H1 (cell line): ENCODE data around the gene ZBTB7B. TPM values are rescaled to one million over a fixed set of nuclear protein-coding genes. Genes with fewer than 3 reads are reported as not detected.

Experiments used
- CTCF ChIA-PET: fragments of 300-600 bp; sonication (Branson Sonifier 250); formaldehyde crosslinking; loops from one replicate; lab custom pipeline; 2021; ENCODE audit not compliant: partially characterized antibody; lab: Charles Lee
- POLR2A ChIA-PET: fragments of 300-600 bp; sonication (Branson Sonifier 250); formaldehyde crosslinking; loops from one replicate; lab custom pipeline; 2021; ENCODE audit warnings: inconsistent platforms; ENCODE audit not compliant: partially characterized antibody; lab: Charles Lee
- DNase-seq, 2 experiments: peaks; one replicate each; pipeline versions ENCODE4 v3.0.0 to v3.0.0-alpha.2; 2010 to 2022; ENCODE audit warnings: low spot score in 2 of 2, low read depth in 1 of 2, mixed read lengths in 1 of 2
- FAIRE-seq: peaks from 2 replicates; lab custom pipeline; 2011; peaks lifted over from hg19 to GRCh38; lab: Jason Lieb, UNC
- H2AFZ ChIP-seq: 2 replicates; pipeline ENCODE4 v1.8.1; 2012; ENCODE audit warnings: low read length, inconsistent platforms
- H2AK5ac ChIP-seq: 2 replicates; pipeline ENCODE4 v1.6.1; 2013; ENCODE audit warnings: low read depth, low read length
- H2BK120ac ChIP-seq: replicated peaks from 2 replicates; pipeline ENCODE3; 2013; ENCODE audit warnings: low read depth, low read length, inconsistent platforms
- H2BK12ac ChIP-seq: 2 replicates; pipeline ENCODE4 v1.6.1; 2013; ENCODE audit warnings: low read depth, low read length
- H2BK15ac ChIP-seq: 2 replicates; pipeline ENCODE4 v1.6.1; 2013; ENCODE audit warnings: low read length
- H2BK20ac ChIP-seq: 2 replicates; pipeline ENCODE4 v1.6.1; 2013; ENCODE audit warnings: low read length
- H2BK5ac ChIP-seq: 2 replicates; pipeline ENCODE4 v1.6.1; 2013; ENCODE audit warnings: low read depth, low read length
- H3K14ac ChIP-seq: 2 replicates; pipeline ENCODE4 v1.6.1; 2013; ENCODE audit warnings: inconsistent platforms; ENCODE audit not compliant: insufficient read length
- H3K18ac ChIP-seq: 2 replicates; pipeline ENCODE4 v1.6.1; 2013; ENCODE audit warnings: low read length; ENCODE audit errors: extremely low read depth
- H3K23ac ChIP-seq: 2 replicates; pipeline ENCODE4 v1.6.1; 2013; ENCODE audit warnings: inconsistent platforms; ENCODE audit not compliant: insufficient read length
- H3K23me2 ChIP-seq: 2 replicates; pipeline ENCODE4 v1.6.1; 2013; ENCODE audit warnings: low read depth, low read length
- H3K27ac ChIP-seq: 2 replicates; pipeline ENCODE4 v1.6.1; 2011; ENCODE audit warnings: low read depth, low read length, inconsistent platforms
- H3K27me3 ChIP-seq, 4 experiments: replicated peaks in 1 of 4; 1 replicate in 1 of 4; 2 replicates in 3 of 4; pipeline versions ENCODE4 v1.6.1 to v1.8.1; 2011 to 2013; ENCODE audit warnings: low read length in 3 of 4, mild to moderate bottlenecking in 3 of 4, inconsistent platforms in 2 of 4, mixed read lengths in 2 of 4, moderate library complexity in 1 of 4; ENCODE audit not compliant: control insufficient read depth in 3 of 4, insufficient read depth in 3 of 4; ENCODE audit errors: extremely low read depth in 1 of 4
- H3K36me3 ChIP-seq, 4 experiments: 2 replicates each; pipeline versions ENCODE4 v1.6.1 to v1.8.1; 2011 to 2013; ENCODE audit warnings: mild to moderate bottlenecking in 4 of 4, low read length in 3 of 4, moderate library complexity in 2 of 4, control low read depth in 1 of 4, inconsistent platforms in 1 of 4; ENCODE audit not compliant: insufficient read depth in 4 of 4, control insufficient read depth in 2 of 4
- H3K4ac ChIP-seq: replicated peaks from 2 replicates; pipeline ENCODE3; 2013; ENCODE audit warnings: low read length, low read depth, mixed read lengths, inconsistent platforms; ENCODE audit not compliant: insufficient read length
- H3K4me1 ChIP-seq, 4 experiments: replicated peaks in 1 of 4; 1 replicate in 1 of 4; 2 replicates in 3 of 4; pipeline versions ENCODE4 v1.6.1 to v1.8.1; 2011 to 2013; ENCODE audit warnings: low read length in 3 of 4, inconsistent platforms in 2 of 4, mixed read lengths in 1 of 4; ENCODE audit not compliant: insufficient read depth in 4 of 4, control insufficient read depth in 3 of 4
- H3K4me2 ChIP-seq, 2 experiments: 2 replicates each; pipeline versions ENCODE4 v1.6.1 to v1.8.1; 2011 to 2013; ENCODE audit warnings: low read depth in 2 of 2, low read length in 2 of 2, control low read depth in 1 of 2, inconsistent platforms in 1 of 2, mild to moderate bottlenecking in 1 of 2; ENCODE audit not compliant: insufficient read depth in 1 of 2
- H3K4me3 ChIP-seq, 4 experiments: fragments of 200-600, 300-600 bp in 1 of 4; sonication (generic), shearing (Covaris generic), sonication (Bioruptor Twin) in 1 of 4; 2 replicates each; pipeline versions ENCODE4 v1.5.1 to v1.8.1; 2011 to 2016; ENCODE audit warnings: low read length in 4 of 4, low read depth in 3 of 4, control low read depth in 2 of 4, inconsistent platforms in 2 of 4, mild to moderate bottlenecking in 2 of 4, mixed read lengths in 1 of 4, moderate library complexity in 1 of 4; ENCODE audit not compliant: insufficient read depth in 2 of 4; ENCODE audit errors: extremely low read depth in 1 of 4
- H3K56ac ChIP-seq: replicated peaks from 2 replicates; pipeline ENCODE3; 2013; ENCODE audit warnings: low read depth, mild to moderate bottlenecking, mixed read lengths, low read length, inconsistent platforms; ENCODE audit not compliant: insufficient read length
- H3K79me1 ChIP-seq: 2 replicates; pipeline ENCODE4 v1.6.1; 2013; ENCODE audit warnings: low read depth, low read length, control low read depth
- H3K79me2 ChIP-seq, 2 experiments: 2 replicates each; pipeline versions ENCODE4 v1.6.1 to v1.8.1; 2012 to 2013; ENCODE audit warnings: low read length in 2 of 2, mild to moderate bottlenecking in 2 of 2, inconsistent platforms in 1 of 2; ENCODE audit not compliant: insufficient read depth in 2 of 2, control insufficient read depth in 1 of 2
- H3K9ac ChIP-seq, 4 experiments: replicated peaks in 1 of 4; 1 replicate in 1 of 4; 2 replicates in 3 of 4; pipeline versions ENCODE4 v1.6.1 to v1.8.1; 2011 to 2013; ENCODE audit warnings: low read depth in 3 of 4, low read length in 3 of 4, control low read depth in 2 of 4, mild to moderate bottlenecking in 2 of 4, moderate library complexity in 2 of 4, inconsistent platforms in 1 of 4; ENCODE audit errors: extremely low read depth in 1 of 4
- H3K9me3 ChIP-seq, 2 experiments: 2 replicates each; pipeline versions ENCODE4 v1.6.1 to v1.8.1; 2012 to 2013; ENCODE audit warnings: mild to moderate bottlenecking in 2 of 2, moderate library complexity in 2 of 2, control low read depth in 1 of 2, inconsistent platforms in 1 of 2, low read depth in 1 of 2, low read length in 1 of 2, mixed read lengths in 1 of 2; ENCODE audit not compliant: insufficient read depth in 2 of 2
- H4K20me1 ChIP-seq, 2 experiments: replicated peaks in 1 of 2; 2 replicates each; pipeline versions ENCODE3 to v1.8.1; 2011 to 2013; ENCODE audit warnings: inconsistent platforms in 2 of 2, low read length in 2 of 2, mild to moderate bottlenecking in 1 of 2; ENCODE audit not compliant: insufficient read depth in 2 of 2, control insufficient read depth in 1 of 2
- H4K5ac ChIP-seq: 2 replicates; pipeline ENCODE4 v1.6.1; 2013; ENCODE audit warnings: low read length, low read depth, mixed read lengths, inconsistent platforms; ENCODE audit not compliant: insufficient read length
- H4K8ac ChIP-seq: 2 replicates; pipeline ENCODE4 v1.8.0; 2013; ENCODE audit warnings: mild to moderate bottlenecking, moderate library complexity, low read length, inconsistent platforms; ENCODE audit not compliant: insufficient read depth; ENCODE audit errors: extremely low read depth
- H4K91ac ChIP-seq: replicated peaks from 2 replicates; pipeline ENCODE3; 2013; ENCODE audit warnings: low read length, mixed read lengths, inconsistent platforms; ENCODE audit not compliant: insufficient read length
- HDAC2 ChIP-seq, 2 experiments: fragments of 300-600 bp in 1 of 2; sonication (generic) in 1 of 2; IDR thresholded peaks; 2 replicates each; pipeline ENCODE4 v1.6.1; 2011 to 2012; ENCODE audit warnings: low read depth in 2 of 2, low read length in 2 of 2, mild to moderate bottlenecking in 2 of 2, moderate library complexity in 2 of 2, borderline replicate concordance in 1 of 2, inconsistent platforms in 1 of 2
- KDM1A ChIP-seq: fragments of 200-600, 300-600 bp; sonication (generic); IDR thresholded peaks from 2 replicates; pipeline ENCODE4 v1.7.1; 2016; ENCODE audit warnings: mild to moderate bottlenecking, low read length, borderline replicate concordance
- WGBS, 2 experiments: shearing (Covaris generic) in 1 of 2; methylation state at CpG; one replicate each; pipeline versions ENCODE4 v1.1.6 to v1.1.7; 2013 to 2015; ENCODE audit warnings: low lambda C conversion rate in 2 of 2, mixed read lengths in 2 of 2, inconsistent platforms in 1 of 2, low coverage in 1 of 2, missing lambda C conversion rate in 1 of 2; ENCODE audit not compliant: insufficient replicate concordance in 2 of 2, insufficient coverage in 1 of 2, insufficient read length in 1 of 2; ENCODE audit errors: extremely low coverage in 1 of 2, missing lambda C conversion rate in 1 of 2; 5-methylcytosine and 5-hydroxymethylcytosine counted together
- polyA plus RNA-seq, 7 experiments: library from polyadenylated mRNA; depleted of rRNA in 3 of 7; stranded (reverse) in 5 of 7; unstranded in 2 of 7; fragments of >200 nt in 5 of 7; fragments of 200-250 nt in 2 of 7; gene quantifications; 1 replicate in 5 of 7; 2 replicates in 1 of 7; 4 replicates in 1 of 7; pipeline versions ENCODE4 v1.2.1 to v1.2.3, GENCODE V29; 2011 to 2013; ENCODE audit warnings: missing spikeins in 2 of 7, mixed read lengths in 2 of 7
- total RNA-seq: library from RNA; stranded (reverse); fragmentation: NEBNext Ultra II Directional; extraction: Animal tissue kit (Norgen Biotek cat#: 25700); gene quantifications from 2 replicates; pipeline ENCODE4 v1.2.1, GENCODE V29; 2021

Gene ZBTB7B
- total and polyA plus RNA-seq, 2 of the 8 experiments (the other 6 are each of a cell fraction or from before 2014, with no cell fraction given) = 24.5 to 36.9 TPM

GRCh38 chr1:154968731-154969130 is 33.9 kb upstream of the ZBTB7B start:
- CTCF ChIA-PET = interaction anchor here (0.7 to 20.6 kb wide), 4 partner anchors 28 to 93 kb away, joined by 3 to 334 read pairs (median 4); partner anchors contain the start of gene LENEP

More at GRCh38 chr1:154968731-154969130, 33.9 kb upstream of the ZBTB7B start:
- H2AK5ac ChIP-seq = no peak overlapping the region
- 86% methylated on average over 3 of the region's 3 CpGs; no CpG with 5 or more reads in 1 of the 2 experiments for WGBS, 2 experiments
- no peak overlapping the region for H4K5ac ChIP-seq
- no peak for FAIRE-seq
- H2BK12ac ChIP-seq = peak overlapping the region; percentile 90; the same call in 1 of the 2 replicates
- H2AFZ ChIP-seq = no peak overlapping the region
- H3K23me2 ChIP-seq = peaks cover 22% of the 10 kb centered on the region
- H2BK15ac ChIP-seq = 0 out of 2 replicates have a peak overlapping the region, but pooled peaks have one; percentile 29
- POLR2A ChIA-PET = interaction anchor here (7.2 to 42.8 kb wide), 4 partner anchors 10 to 46 kb away, joined by 120 to 702 read pairs (median 413); partner anchors contain the start of genes FLAD1, LENEP, PBXIP1 and PYGO2
- H3K36me3 ChIP-seq = peaks cover 15 to 42% (median 36%) of the 10 kb centered on the region in 4 experiments
- H3K9ac ChIP-seq = peak overlapping the region in 3 of 4 experiments; percentile 29 to 57 (median 44); a peak in 5 of 7 replicates
- H3K18ac ChIP-seq = no peak overlapping the region; the same call in 1 of the 2 replicates
- H3K56ac ChIP-seq = no peak overlapping the region
- no peak for DNase-seq
- H2BK20ac ChIP-seq = no peak overlapping the region
- H4K20me1 ChIP-seq = peaks cover 9 to 12% of the 10 kb centered on the region in 2 experiments
- H3K9me3 ChIP-seq = no peaks in the 10 kb centered on the region
- peak overlapping the region; percentile 78 for H3K4me2 ChIP-seq
- peaks cover 6 to 38% of the 10 kb centered on the region in 2 experiments; a peak in 3 of 4 replicates for H3K79me2 ChIP-seq
- peak overlapping the region; percentile 99 for H2BK5ac ChIP-seq
- no peak overlapping the region for H4K8ac ChIP-seq
- H2BK120ac ChIP-seq = no peak overlapping the region
- H3K14ac ChIP-seq = no peak overlapping the region
- H3K79me1 ChIP-seq = peaks cover 14% of the 10 kb centered on the region; the same call in 1 of the 2 replicates
- TF ChIP-seq KDM1A = no peak
- no peak for TF ChIP-seq HDAC2 (IDR thresholded peaks at IDR 0.05; ENCODE audit: borderline replicate concordance in 1 of 2, low read depth in 2 of 2, low read length in 2 of 2)
- no peak overlapping the region for H3K27ac ChIP-seq
- peak overlapping the region; percentile 61 to 80 (median 76); a peak in 7 of 8 replicates for H3K4me3 ChIP-seq
- no peak overlapping the region for H4K91ac ChIP-seq
- H3K23ac ChIP-seq = no peak overlapping the region
- peaks cover 3 to 19% (median 14%) of the 10 kb centered on the region in 4 experiments for H3K4me1 ChIP-seq
- no peaks in the 10 kb centered on the region for H3K27me3 ChIP-seq
- H3K4ac ChIP-seq = no peak overlapping the region
